Osteocyte (in vitro differentiated cells): ENCODE measurements around the gene RASGEF1C. TPM values are rescaled to one million over a fixed set of nuclear protein-coding genes. Genes with fewer than 3 reads are reported as not detected.

Experiments
- DNase-seq: peaks from one replicate; pipeline ENCODE4 v3.0.0; 2021; ENCODE audit warnings: mixed read lengths; ENCODE audit not compliant: unreplicated experiment; ENCODE audit errors: extremely low spot score
- H3K27ac Mint-ChIP-seq: one replicate; pipeline ENCODE4 v1.8.0; 2021; ENCODE audit warnings: mild to moderate bottlenecking, mixed read lengths; ENCODE audit not compliant: unreplicated experiment
- H3K27me3 Mint-ChIP-seq: one replicate; pipeline ENCODE4 v1.8.0; 2021; ENCODE audit warnings: mixed read lengths; ENCODE audit not compliant: unreplicated experiment
- H3K36me3 Mint-ChIP-seq: one replicate; pipeline ENCODE4 v1.8.0; 2021; ENCODE audit warnings: mixed read lengths; ENCODE audit not compliant: unreplicated experiment
- H3K4me1 Mint-ChIP-seq: one replicate; pipeline ENCODE4 v1.8.0; 2021; ENCODE audit warnings: mixed read lengths; ENCODE audit not compliant: unreplicated experiment
- H3K4me3 Mint-ChIP-seq: one replicate; pipeline ENCODE4 v1.8.0; 2021; ENCODE audit warnings: mild to moderate bottlenecking, moderate library complexity, mixed read lengths; ENCODE audit not compliant: unreplicated experiment
- H3K9me3 Mint-ChIP-seq: one replicate; pipeline ENCODE4 v1.8.0; 2021; ENCODE audit warnings: mixed read lengths; ENCODE audit not compliant: unreplicated experiment
- total RNA-seq: library from RNA; stranded (reverse); gene quantifications from 2 replicates; pipeline ENCODE4 v1.2.1, GENCODE V29; 2021
- TF ChIP-seq, protein P1 (sequence below): fragments of 200-600 bp; sonication (generic); IDR thresholded peaks from 2 replicates; pipeline ENCODE4 v1.5.0; 2021; ENCODE audit warnings: antibody characterized with exemption, mild to moderate bottlenecking, moderate library complexity

RASGEF1C gene
- total RNA-seq, 1 donor from 2014 or later, result not detected

DNA sequence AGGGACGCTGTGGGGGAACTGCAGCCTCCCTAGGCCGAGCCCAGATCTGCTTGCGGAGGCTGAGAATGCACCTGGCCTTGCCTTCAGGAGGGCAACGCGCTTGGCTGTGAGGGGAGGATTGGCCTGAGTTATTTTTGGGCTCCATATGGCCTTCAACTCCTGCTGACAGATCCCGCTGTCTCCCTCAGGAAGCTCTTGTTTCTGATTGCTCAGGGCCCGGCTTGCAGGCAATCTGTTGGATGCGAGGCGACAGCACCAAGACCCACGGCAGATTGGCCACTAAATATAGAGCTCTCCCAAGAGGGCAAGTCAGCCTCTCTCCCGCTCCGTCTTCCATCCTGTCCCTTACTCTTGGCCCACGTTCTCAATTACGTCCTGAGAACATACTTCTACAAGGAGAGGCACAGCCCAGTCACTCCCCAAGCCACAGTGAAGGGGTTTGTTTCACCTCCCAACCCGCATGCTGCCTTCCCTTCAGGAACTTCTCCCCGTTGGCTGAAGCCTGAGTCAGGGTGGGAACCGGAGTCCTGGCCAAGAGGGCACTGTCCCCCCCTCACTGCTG, 53.6 kb downstream of the RASGEF1C start:
- TF ChIP-seq, protein P1, sequence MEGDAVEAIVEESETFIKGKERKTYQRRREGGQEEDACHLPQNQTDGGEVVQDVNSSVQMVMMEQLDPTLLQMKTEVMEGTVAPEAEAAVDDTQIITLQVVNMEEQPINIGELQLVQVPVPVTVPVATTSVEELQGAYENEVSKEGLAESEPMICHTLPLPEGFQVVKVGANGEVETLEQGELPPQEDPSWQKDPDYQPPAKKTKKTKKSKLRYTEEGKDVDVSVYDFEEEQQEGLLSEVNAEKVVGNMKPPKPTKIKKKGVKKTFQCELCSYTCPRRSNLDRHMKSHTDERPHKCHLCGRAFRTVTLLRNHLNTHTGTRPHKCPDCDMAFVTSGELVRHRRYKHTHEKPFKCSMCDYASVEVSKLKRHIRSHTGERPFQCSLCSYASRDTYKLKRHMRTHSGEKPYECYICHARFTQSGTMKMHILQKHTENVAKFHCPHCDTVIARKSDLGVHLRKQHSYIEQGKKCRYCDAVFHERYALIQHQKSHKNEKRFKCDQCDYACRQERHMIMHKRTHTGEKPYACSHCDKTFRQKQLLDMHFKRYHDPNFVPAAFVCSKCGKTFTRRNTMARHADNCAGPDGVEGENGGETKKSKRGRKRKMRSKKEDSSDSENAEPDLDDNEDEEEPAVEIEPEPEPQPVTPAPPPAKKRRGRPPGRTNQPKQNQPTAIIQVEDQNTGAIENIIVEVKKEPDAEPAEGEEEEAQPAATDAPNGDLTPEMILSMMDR, result no peak
- H3K36me3 Mint-ChIP-seq, result no peaks in the 10 kb centered on the region
- no peaks in the 10 kb centered on the region for H3K9me3 Mint-ChIP-seq
- H3K4me3 Mint-ChIP-seq, result no peak overlapping the region
- no peaks in the 10 kb centered on the region for H3K4me1 Mint-ChIP-seq
- H3K27ac Mint-ChIP-seq, result no peak overlapping the region
- peaks cover 10% of the 10 kb centered on the region for H3K27me3 Mint-ChIP-seq
- peak; percentile 60 for DNase-seq

DNA sequence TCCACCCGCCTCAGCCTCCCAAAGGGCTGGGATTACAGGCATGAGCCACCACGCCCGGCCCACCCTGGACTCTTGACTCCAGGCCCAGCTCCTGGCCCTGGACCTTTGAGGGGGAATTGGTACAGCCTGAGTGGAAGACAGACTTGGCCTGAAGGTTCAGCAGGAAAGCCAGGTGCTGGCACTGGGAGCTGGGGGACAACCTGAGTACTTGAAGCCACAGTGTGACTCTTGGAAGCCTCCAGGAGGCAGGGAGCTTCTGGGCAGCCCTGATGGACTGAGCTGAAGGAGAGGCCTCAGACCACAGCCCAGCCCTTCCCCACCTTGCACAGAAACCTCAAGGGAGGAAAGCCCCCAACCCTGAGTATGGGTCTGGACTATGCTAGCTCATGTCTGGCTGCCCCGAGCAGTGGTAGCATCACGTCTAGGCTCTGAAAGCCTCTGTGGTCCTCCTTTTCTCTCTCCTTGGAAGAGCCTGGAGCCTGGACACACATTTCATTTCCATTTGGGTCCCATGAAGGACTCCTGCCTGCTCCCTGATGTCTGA, 54.1 kb downstream of the RASGEF1C start:
- H3K9me3 Mint-ChIP-seq, result peaks cover 5% of the 10 kb centered on the region
- H3K4me1 Mint-ChIP-seq, result no peaks in the 10 kb centered on the region
- peak; percentile 76 for DNase-seq
- H3K27ac Mint-ChIP-seq, result no peak overlapping the region
- H3K4me3 Mint-ChIP-seq, result no peak overlapping the region
- no peaks in the 10 kb centered on the region for H3K36me3 Mint-ChIP-seq
- TF ChIP-seq, protein P1, result no peak
- peaks cover 11% of the 10 kb centered on the region for H3K27me3 Mint-ChIP-seq

DNA sequence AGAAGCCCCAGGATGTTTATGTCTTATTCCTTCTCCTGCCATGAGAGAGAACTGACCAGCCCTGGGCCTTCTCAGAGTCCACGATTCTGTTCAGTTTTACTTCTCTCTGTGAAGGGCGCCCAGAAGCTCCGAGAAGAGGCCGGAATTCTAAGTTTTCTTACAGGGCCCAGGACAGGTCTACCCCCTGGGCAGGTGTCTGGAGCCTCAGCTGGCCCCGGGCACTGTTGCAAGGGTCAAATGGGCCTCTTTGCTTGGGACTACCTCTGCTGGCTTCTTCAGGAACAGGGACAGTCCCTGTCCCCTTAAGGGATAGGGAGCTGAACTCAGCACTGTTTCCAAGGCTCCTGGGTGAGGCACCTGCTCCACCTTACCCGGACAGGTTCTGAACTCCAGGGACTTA, 55.0 kb downstream of the RASGEF1C start:
- no peaks in the 10 kb centered on the region for H3K4me1 Mint-ChIP-seq
- peak; percentile 64 for DNase-seq
- no peak overlapping the region for H3K4me3 Mint-ChIP-seq
- peaks cover 9% of the 10 kb centered on the region for H3K9me3 Mint-ChIP-seq
- H3K27ac Mint-ChIP-seq, result no peak overlapping the region
- no peaks in the 10 kb centered on the region for H3K36me3 Mint-ChIP-seq
- TF ChIP-seq, protein P1, result no peak
- peaks cover 12% of the 10 kb centered on the region for H3K27me3 Mint-ChIP-seq

DNA sequence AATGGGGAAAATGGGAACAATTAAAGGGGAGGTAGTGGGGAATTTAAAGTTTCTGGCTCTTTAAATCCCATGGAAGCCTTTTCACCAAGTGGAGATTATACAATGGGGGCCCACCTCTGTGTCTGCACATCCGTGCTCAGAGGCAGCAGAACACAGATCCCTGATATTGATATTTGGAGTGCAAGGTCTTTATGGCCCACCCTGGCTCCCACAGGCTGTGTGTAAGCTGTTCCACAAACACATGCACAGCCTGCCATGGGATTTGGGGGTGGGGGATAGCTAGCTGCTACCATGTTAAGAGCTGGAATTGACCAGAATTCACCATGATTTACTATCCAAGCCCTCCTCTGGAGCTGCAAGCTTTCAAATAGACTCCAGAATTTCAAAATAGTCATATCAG, 55.9 kb downstream of the RASGEF1C start:
- H3K4me3 Mint-ChIP-seq, result no peak overlapping the region
- peak; percentile 57 for DNase-seq
- no peaks in the 10 kb centered on the region for H3K36me3 Mint-ChIP-seq
- no peaks in the 10 kb centered on the region for H3K4me1 Mint-ChIP-seq
- H3K9me3 Mint-ChIP-seq, result peaks cover 9% of the 10 kb centered on the region
- TF ChIP-seq, protein P1, result no peak
- H3K27me3 Mint-ChIP-seq, result peaks cover 9% of the 10 kb centered on the region
- no peak overlapping the region for H3K27ac Mint-ChIP-seq

DNA sequence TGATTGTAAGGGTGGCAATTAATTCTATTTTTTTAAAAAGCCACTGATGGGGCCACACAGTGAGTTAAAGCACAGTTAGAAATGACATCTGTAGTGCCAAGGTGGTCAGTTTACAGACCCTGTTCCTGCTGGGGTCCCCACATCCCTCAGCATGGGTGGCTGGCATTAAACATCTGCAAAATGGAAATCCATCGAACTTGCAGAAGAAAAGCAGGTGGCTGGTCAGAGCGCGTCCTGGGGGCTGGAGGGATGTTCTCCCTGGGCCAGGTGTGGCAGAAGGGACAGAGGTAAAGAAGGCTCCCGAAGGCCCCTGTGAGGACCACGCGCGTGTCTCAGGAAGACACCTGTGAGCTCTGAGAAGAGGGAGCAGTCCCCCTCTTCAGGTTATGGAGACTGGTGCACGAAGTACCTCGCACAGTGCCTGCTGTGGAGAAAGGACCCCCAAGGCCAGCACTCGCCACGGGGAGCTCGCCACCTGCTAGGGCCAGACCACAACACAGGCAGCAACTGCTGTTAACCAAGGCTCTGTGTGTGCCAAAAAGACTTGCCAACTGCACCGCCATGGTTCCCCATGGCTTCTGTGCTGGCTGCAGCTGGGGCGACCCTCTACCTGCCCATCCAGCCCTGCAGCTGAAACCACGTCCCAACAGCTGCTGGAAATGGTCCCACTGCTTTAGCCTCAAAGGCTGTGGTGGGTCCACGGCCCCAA, 65.2 kb downstream of the RASGEF1C start:
- TF ChIP-seq, protein P1, result no peak
- H3K4me1 Mint-ChIP-seq, result no peaks in the 10 kb centered on the region
- no peaks in the 10 kb centered on the region for H3K36me3 Mint-ChIP-seq
- H3K4me3 Mint-ChIP-seq, result no peak overlapping the region
- peak; percentile 79 for DNase-seq
- H3K9me3 Mint-ChIP-seq, result peaks cover 7% of the 10 kb centered on the region
- H3K27ac Mint-ChIP-seq, result no peak overlapping the region
- peaks cover 31% of the 10 kb centered on the region for H3K27me3 Mint-ChIP-seq
